Esophagus muscularis mucosa (tissue), 4 donors: ENCODE measurements around the gene YEATS4. TPM values are rescaled to one million over a fixed set of nuclear protein-coding genes. Genes with fewer than 3 reads are reported as not detected.

Experiments used
- DNase-seq: peaks from one replicate; pipeline ENCODE4 v3.0.0-alpha.2; 2017; ENCODE audit errors: extremely low spot score
- H3K27ac ChIP-seq, 4 donors: fragments of 200-600 bp; sonication (generic); replicated peaks in 1 of 4; 1 replicate in 3 of 4; 2 replicates in 1 of 4; pipeline ENCODE4 v1.5.1; 2016 to 2019; ENCODE audit warnings: mild to moderate bottlenecking in 1 of 4
- H3K27me3 ChIP-seq, 4 donors: fragments of 200-600 bp; sonication (generic); one replicate each; pipeline versions ENCODE4 v1.5.1 to v1.6.0; 2016 to 2019
- H3K36me3 ChIP-seq, 4 donors: fragments of 200-600 bp; sonication (generic); one replicate each; pipeline ENCODE4 v1.5.1; 2016 to 2019
- H3K4me1 ChIP-seq, 4 donors: fragments of 200-600 bp; sonication (generic); one replicate each; pipeline ENCODE4 v1.5.1; 2016 to 2019
- H3K4me3 ChIP-seq, 4 donors: fragments of 200-600 bp; sonication (generic); 1 replicate in 2 of 4; 2 replicates in 2 of 4; pipeline ENCODE4 v1.5.1; 2016 to 2019; ENCODE audit warnings: mild to moderate bottlenecking in 4 of 4, moderate library complexity in 1 of 4
- H3K9me3 ChIP-seq, 4 donors: fragments of 200-600 bp; sonication (generic); 1 replicate in 3 of 4; 2 replicates in 1 of 4; pipeline ENCODE4 v1.5.1; 2016 to 2019
- EP300 ChIP-seq: sonication (generic); formaldehyde crosslinking; IDR thresholded peaks from one replicate; pipeline ENCODE4 v1.6.1; 2017; ENCODE audit warnings: antibody characterized with exemption
- POLR2A ChIP-seq: fragments of 450-650 bp; IDR thresholded peaks from one replicate; pipeline ENCODE4 v1.6.1; 2017; ENCODE audit warnings: antibody characterized with exemption, moderate library complexity, mild to moderate bottlenecking, low read depth
- POLR2AphosphoS5 ChIP-seq, 2 donors: sonication (generic); formaldehyde crosslinking; IDR thresholded peaks; one replicate each; pipeline ENCODE4 v1.6.1; 2017; ENCODE audit warnings: antibody characterized with exemption in 2 of 2
- WGBS: methylation state at CpG from one replicate; pipeline ENCODE4 v1.1.5; 2018; 5-methylcytosine and 5-hydroxymethylcytosine counted together
- intact Hi-C: fragments of 100-400 bp; cut with DNase I; formaldehyde crosslinking; loops from one replicate; pipeline ENCODE4 v1.15.1; 2023
- total RNA-seq, 4 donors: library from RNA; depleted of rRNA; stranded (reverse); fragments of >200 nt; gene quantifications; one replicate each; pipeline versions ENCODE4 v1.1.0 to v1.2.1, GENCODE V29; 2016
- TF ChIP-seq, protein P1 (sequence below), 3 experiments: fragments of 200-600 bp in 2 of 3; fragments of 450-650 bp in 1 of 3; sonication (generic) in 2 of 3; IDR thresholded peaks; one replicate each; pipeline ENCODE4 v1.5.1; 2017 to 2019; ENCODE audit warnings: antibody characterized with exemption in 3 of 3, mild to moderate bottlenecking in 2 of 3, moderate library complexity in 1 of 3

The YEATS4 gene
- total RNA-seq, 4 donors from 2014 or later, result 5.7 to 17.6 (median 11.5) TPM

DNA sequence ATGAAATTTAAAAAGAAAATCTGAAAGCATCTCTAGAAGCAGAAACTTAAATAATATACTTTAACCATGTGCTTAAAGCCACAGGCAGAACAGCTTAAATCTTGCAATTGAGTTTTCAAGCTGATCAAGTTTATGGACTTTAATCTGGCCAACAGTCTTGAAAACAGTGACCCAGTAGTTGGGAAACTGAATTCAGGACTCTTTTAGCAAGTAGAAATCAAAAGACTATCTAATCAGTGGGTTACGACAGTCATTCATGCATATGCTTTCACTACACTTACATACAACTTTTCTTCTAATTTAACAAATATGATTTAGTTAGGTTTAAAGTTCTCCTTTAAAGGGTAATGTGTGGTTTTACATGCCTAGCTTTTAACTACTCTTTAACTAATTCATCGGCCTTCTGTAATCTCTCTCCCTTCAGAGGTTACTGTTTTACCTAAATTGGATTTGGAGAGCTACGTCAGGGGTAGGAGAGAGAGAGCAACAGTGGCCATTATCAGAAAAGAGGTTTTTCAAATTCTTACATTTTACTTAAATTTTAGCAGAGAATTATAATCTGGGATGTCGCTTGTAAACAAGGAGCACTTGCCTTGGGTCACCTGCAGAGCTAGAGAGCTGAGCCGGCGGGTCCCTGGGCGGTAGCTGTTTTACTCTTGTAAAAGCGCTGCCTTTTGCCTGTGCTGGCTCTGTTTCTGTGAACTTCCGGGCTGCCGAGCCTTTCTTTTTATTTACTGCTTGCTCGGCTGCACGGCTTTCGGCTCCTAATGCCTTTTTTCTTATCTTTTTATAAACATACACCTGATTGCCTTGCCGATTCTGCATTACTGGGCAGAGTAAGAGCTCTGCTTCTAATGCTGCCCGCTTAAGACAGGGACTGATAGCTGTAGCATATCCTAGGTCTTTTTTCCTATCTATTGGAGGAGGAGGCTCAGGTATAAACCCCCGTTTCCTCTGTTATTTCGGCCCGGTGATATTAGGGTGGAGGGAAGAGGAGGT, 28.8 kb upstream of the YEATS4 start:
- H3K36me3 ChIP-seq, result no peaks in the 10 kb centered on the region
- peak overlapping the region; percentile 45 to 58 (median 52) for H3K4me3 ChIP-seq
- peak overlapping the region in 1 of 4 donors; percentile 10 for H3K27ac ChIP-seq
- no peak for DNase-seq
- no peaks in the 10 kb centered on the region for H3K27me3 ChIP-seq
- intact Hi-C loops, result no loop called here
- 11% methylated on average over 18 of the region's 18 CpGs for WGBS
- no peak for TF ChIP-seq EP300
- no peak for TF ChIP-seq POLR2A
- TF ChIP-seq, protein P1, sequence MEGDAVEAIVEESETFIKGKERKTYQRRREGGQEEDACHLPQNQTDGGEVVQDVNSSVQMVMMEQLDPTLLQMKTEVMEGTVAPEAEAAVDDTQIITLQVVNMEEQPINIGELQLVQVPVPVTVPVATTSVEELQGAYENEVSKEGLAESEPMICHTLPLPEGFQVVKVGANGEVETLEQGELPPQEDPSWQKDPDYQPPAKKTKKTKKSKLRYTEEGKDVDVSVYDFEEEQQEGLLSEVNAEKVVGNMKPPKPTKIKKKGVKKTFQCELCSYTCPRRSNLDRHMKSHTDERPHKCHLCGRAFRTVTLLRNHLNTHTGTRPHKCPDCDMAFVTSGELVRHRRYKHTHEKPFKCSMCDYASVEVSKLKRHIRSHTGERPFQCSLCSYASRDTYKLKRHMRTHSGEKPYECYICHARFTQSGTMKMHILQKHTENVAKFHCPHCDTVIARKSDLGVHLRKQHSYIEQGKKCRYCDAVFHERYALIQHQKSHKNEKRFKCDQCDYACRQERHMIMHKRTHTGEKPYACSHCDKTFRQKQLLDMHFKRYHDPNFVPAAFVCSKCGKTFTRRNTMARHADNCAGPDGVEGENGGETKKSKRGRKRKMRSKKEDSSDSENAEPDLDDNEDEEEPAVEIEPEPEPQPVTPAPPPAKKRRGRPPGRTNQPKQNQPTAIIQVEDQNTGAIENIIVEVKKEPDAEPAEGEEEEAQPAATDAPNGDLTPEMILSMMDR (IDR thresholded peaks at IDR 0.05), result no peak
- no peak for TF ChIP-seq POLR2AphosphoS5 (IDR thresholded peaks at IDR 0.05)
- H3K4me1 ChIP-seq, result peaks cover 0 to 18% (median 4%) of the 10 kb centered on the region in 4 donors
- no peaks in the 10 kb centered on the region for H3K9me3 ChIP-seq

DNA sequence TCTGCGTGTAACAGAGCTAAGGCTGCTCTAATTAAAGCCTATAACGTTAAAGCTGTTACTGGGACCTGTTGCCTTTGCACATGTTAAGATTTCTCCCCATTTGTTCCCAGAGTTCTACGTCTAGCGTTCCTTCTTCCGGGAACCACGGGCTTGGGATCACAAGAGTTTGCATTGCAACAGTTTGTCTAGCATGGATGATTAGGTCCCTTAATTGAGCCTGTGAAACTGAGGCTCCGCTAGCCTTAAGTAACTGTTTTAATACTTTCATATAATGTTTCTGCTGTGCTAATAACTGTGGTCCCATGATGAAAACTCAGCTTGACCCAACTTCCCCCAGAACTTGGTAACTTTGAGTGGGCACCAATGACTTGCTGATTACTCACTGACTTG, 28.0 kb upstream of the YEATS4 start:
- DNase-seq, result no peak
- intact Hi-C loops, result no loop called here
- Histone ChIP-seq H3K4me3 (peak overlapping the region; percentile 45 to 58 (median 52)), H3K36me3 (no peaks in the 10 kb centered on the region), H3K4me1 (peaks cover 0 to 18% (median 4%) of the 10 kb centered on the region in 4 donors), H3K27ac (peak overlapping the region in 1 of 4 donors; percentile 10), H3K27me3 (no peaks in the 10 kb centered on the region), H3K9me3 (no peaks in the 10 kb centered on the region)
- TF ChIP-seq POLR2AphosphoS5 (IDR thresholded peaks at IDR 0.05), result no peak
- TF ChIP-seq POLR2A, result no peak
- TF ChIP-seq EP300, result no peak
- TF ChIP-seq, protein P1 (IDR thresholded peaks at IDR 0.05), result no peak
- 22% methylated on average over 7 of the region's 7 CpGs for WGBS

DNA sequence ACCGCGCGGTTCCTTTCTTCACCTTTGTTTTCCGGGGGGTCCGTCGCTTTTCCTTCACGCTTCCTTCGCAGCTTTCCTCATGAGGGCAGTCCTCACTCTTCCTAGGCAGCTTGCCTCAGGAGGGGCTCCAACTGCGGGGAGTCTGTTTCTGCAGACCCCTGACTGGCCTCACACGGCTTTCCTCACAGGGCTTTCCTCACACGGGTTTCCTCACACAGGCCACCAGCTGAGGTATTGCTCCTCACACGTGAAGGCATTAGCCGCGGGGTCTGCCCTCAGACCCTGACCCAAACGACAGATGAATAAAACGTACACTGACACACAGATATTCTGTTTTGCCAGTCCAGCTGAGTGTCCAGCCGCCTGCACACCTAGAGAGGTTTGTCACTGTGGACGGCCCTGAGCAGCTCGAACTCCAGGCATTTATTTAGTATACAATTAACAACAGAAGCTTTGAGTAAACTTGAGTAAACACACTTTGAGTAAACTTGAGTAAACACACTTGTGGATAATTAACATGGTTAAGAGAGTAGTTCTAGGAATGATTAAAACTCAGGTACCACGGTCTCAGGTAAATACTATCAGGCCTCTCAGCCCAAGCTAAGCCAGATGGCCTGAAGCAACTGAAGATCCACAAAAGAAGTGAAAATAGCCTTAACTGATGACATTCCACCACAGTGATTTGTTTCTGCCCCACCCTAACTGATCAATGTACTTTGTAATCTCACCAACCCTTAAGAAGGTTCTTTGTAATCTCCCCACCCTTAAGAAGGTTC, 27.4 kb upstream of the YEATS4 start:
- TF ChIP-seq POLR2AphosphoS5 (IDR thresholded peaks at IDR 0.05) (no peak), POLR2A (no peak), EP300 (no peak)
- TF ChIP-seq, protein P1 (IDR thresholded peaks at IDR 0.05), result no peak
- intact Hi-C loops, result no loop called here
- Histone ChIP-seq H3K4me1 (peaks cover 0 to 18% (median 4%) of the 10 kb centered on the region in 4 donors), H3K27ac (no peak overlapping the region), H3K27me3 (no peaks in the 10 kb centered on the region), H3K9me3 (no peaks in the 10 kb centered on the region), H3K4me3 (peak overlapping the region in 2 of 4 donors; percentile 45 to 58), H3K36me3 (no peaks in the 10 kb centered on the region)
- DNase-seq, result no peak
- whole genome bisulfite sequencing, result 68% methylated on average over 20 of the region's 20 CpGs

DNA sequence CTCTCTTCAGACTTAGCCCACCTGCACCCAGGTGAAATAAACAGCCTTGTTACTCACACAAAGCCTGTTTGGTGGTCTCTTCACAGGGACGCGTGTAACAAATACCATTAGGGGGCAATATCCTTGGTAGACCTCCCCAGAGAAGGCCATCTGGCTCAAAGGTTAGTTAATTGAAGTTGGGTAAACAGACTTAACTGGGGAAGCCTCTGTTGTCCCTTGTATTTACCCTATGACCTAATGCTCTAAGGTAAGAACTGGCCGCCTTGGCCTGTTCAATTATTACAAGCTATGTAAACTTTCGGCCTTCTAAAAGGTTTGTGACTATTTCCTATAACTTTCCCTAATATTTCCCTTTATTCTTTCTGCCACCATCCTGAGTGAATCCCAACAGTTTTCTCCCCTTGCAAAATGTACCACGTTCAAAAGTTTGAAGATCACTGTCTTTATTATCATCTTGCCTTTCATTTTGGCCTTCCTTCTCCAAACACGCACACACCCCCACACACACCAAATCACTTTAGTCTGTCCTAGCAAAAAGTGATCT, 26.7 kb upstream of the YEATS4 start:
- no peaks in the 10 kb centered on the region for H3K9me3 ChIP-seq
- H3K27me3 ChIP-seq, result no peaks in the 10 kb centered on the region
- WGBS, result 89% methylated on average over 6 of the region's 6 CpGs
- intact Hi-C loops, result no loop called here
- no peaks in the 10 kb centered on the region for H3K36me3 ChIP-seq
- no peak for TF ChIP-seq EP300
- no peak for TF ChIP-seq POLR2A
- DNase-seq, result no peak
- H3K4me1 ChIP-seq, result peaks cover 0 to 18% (median 4%) of the 10 kb centered on the region in 4 donors
- H3K4me3 ChIP-seq, result no peak overlapping the region
- no peak overlapping the region for H3K27ac ChIP-seq
